Sigmoid colon (tissue), 4 donors: ENCODE data around the gene TCEAL3.

ENCODE experiments used
- CTCF ChIP-seq, 4 experiments: fragments of 450-650 bp in 3 of 4; fragments of 200-600 bp in 1 of 4; IDR thresholded peaks; one replicate each; pipeline ENCODE4 v1.5.1; 2016 to 2019; ENCODE audit warnings: antibody characterized with exemption in 4 of 4, mild to moderate bottlenecking in 3 of 4, moderate library complexity in 2 of 4
- POLR2A ChIP-seq, 2 donors: fragments of 450-650 bp; IDR thresholded peaks; one replicate each; pipeline ENCODE4 v1.6.1; 2016; ENCODE audit warnings: antibody characterized with exemption in 2 of 2, mild to moderate bottlenecking in 2 of 2, moderate library complexity in 2 of 2
- POLR2AphosphoS5 ChIP-seq, 4 donors: sonication (generic); formaldehyde crosslinking; IDR thresholded peaks; one replicate each; pipeline ENCODE4 v1.6.1; 2017; ENCODE audit warnings: antibody characterized with exemption in 4 of 4

- TF ChIP-seq CTCF (IDR thresholded peaks at IDR 0.05), result no peak
- TF ChIP-seq POLR2AphosphoS5 (IDR thresholded peaks at IDR 0.05), result no peak
- TF ChIP-seq POLR2A (IDR thresholded peaks at IDR 0.05), result no peak
Measured at GRCh38 chrX:103631145-103631544, 23.4 kb downstream of the TCEAL3 start.
